ENCODE results near the gene CMC2. TPM values are rescaled to one million over a fixed set of nuclear protein-coding genes. Genes with fewer than 3 reads are reported as not detected.

Gene CMC2
- total and polyA plus RNA-seq, 9 of the 15 experiments (the other 6 are each of a cell fraction or from before 2014, with no cell fraction given), result 122 to 501 (median 172) TPM

DNA sequence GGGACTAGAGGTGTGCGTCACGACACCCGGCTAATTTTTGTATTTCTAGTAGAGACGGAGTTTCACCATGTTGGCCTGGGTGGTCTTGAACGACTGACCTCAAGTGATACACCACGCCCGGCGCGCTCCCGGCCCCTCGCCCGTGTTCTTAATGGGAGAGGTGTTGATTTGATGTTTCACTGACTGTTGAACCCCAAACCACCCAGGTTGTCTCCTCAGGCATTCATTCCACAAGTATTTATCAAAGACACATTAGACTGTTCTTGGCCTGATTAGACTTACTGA, 1.8 kb upstream of the CMC2 start (continued):
- TF ChIP-seq, protein P1, sequence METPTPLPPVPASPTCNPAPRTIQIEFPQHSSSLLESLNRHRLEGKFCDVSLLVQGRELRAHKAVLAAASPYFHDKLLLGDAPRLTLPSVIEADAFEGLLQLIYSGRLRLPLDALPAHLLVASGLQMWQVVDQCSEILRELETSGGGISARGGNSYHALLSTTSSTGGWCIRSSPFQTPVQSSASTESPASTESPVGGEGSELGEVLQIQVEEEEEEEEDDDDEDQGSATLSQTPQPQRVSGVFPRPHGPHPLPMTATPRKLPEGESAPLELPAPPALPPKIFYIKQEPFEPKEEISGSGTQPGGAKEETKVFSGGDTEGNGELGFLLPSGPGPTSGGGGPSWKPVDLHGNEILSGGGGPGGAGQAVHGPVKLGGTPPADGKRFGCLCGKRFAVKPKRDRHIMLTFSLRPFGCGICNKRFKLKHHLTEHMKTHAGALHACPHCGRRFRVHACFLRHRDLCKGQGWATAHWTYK (CRISPR knock-in tag; IDR thresholded peaks at IDR 0.05), result no peak
- TF ChIP-seq ZNF277 (CRISPR knock-in tag; IDR thresholded peaks at IDR 0.05; ENCODE audit: borderline replicate concordance), result no peak
- TF ChIP-seq NELFE (IDR thresholded peaks at IDR 0.05; ENCODE audit: insufficient read depth, insufficient read length), result no peak
- TF ChIP-seq CREB3L1 (IDR thresholded peaks at IDR 0.05; ENCODE audit: borderline replicate concordance, low read depth), result no peak
- TF ChIP-seq UBTF (IDR thresholded peaks at IDR 0.05; ENCODE audit: borderline replicate concordance in 1 of 2, low read depth in 2 of 2, low read length in 2 of 2), result no peak
- no peak for TF ChIP-seq ZNF766 (CRISPR knock-in tag; conservative IDR thresholded peaks at IDR 0.05)
- no peak for TF ChIP-seq ETV5 (CRISPR knock-in tag; IDR thresholded peaks at IDR 0.05; ENCODE audit: low read depth)
- TF ChIP-seq E2F5 (CRISPR knock-in tag; IDR thresholded peaks at IDR 0.05), result no peak
- no peak for TF ChIP-seq PHF20 (IDR thresholded peaks at IDR 0.05; ENCODE audit: partially characterized antibody)
- TF ChIP-seq MYC (IDR thresholded peaks at IDR 0.05; ENCODE audit: low read depth, low read length), result no peak
- no peak for TF ChIP-seq MYC (CRISPR knock-in tag; IDR thresholded peaks at IDR 0.05; ENCODE audit: borderline replicate concordance, low read depth)
- TF ChIP-seq RBM14 (IDR thresholded peaks at IDR 0.05; ENCODE audit: borderline replicate concordance, insufficient read depth, low read depth, low read length), result no peak
